Measurements from ENCODE around the gene BRSK2.

The BRSK2 gene

DNA sequence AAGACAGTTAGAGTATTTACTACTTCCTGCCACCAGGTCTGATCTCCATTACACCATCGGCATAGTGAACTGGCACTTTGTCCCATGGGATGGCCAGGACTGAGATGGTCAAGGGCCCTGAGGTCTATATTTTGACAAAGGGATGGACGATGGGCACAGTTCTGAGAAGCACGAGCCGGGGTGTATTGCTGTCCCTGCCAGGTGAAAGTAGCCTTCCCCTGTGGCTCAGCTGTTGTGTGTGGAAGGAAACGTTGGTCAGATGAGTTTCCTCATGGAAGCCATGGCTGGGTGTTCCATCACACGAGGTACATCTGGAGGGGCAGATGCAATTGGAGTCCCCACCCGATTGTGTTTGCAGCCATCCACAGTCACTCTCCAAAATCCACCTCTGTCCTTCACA is 27.9 kb upstream of the BRSK2 start (continued):
- TF ChIP-seq, protein P1, sequence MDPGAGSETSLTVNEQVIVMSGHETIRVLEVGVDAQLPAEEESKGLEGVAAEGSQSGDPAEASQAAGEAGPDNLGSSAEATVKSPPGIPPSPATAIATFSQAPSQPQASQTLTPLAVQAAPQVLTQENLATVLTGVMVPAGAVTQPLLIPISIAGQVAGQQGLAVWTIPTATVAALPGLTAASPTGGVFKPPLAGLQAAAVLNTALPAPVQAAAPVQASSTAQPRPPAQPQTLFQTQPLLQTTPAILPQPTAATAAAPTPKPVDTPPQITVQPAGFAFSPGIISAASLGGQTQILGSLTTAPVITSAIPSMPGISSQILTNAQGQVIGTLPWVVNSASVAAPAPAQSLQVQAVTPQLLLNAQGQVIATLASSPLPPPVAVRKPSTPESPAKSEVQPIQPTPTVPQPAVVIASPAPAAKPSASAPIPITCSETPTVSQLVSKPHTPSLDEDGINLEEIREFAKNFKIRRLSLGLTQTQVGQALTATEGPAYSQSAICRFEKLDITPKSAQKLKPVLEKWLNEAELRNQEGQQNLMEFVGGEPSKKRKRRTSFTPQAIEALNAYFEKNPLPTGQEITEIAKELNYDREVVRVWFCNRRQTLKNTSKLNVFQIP (CRISPR knock-in tag; IDR thresholded peaks at IDR 0.05; ENCODE audit: borderline replicate concordance, low read depth) = no peak
- TF ChIP-seq ARNTL (CRISPR knock-in tag; IDR thresholded peaks at IDR 0.05; ENCODE audit: borderline replicate concordance, low read depth) (no peak), TOX (CRISPR knock-in tag; IDR thresholded peaks at IDR 0.05; ENCODE audit: borderline replicate concordance) (no peak), ISL1 (CRISPR knock-in tag; IDR thresholded peaks at IDR 0.05) (no peak)

DNA sequence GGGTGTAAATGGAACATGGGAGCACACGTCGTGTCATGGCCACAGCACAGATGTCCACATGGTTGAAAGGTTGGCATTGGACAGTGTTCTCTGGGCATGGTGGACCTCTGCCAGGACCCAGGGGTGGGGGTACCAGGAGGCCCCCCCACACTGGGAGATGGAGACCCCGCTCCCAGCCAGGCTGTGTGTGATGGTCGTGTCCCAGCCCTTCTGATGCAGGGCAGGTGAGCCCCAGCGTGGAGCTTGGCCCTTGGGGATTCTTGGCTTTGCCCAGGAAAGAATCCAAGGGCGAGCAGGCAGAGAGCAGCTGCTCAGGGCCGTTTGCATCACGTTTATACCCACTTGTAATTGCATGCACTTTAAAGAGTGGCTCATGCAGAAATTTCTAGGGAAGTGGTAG is 22.0 kb upstream of the BRSK2 start:
- TF ChIP-seq, protein P1 (CRISPR knock-in tag; IDR thresholded peaks at IDR 0.05; ENCODE audit: borderline replicate concordance, low read depth) = no peak
- no peak for TF ChIP-seq RARB (CRISPR knock-in tag; IDR thresholded peaks at IDR 0.05)
- no peak for TF ChIP-seq ZNF70 (CRISPR knock-in tag; IDR thresholded peaks at IDR 0.05)
- TF ChIP-seq ZNF8 (CRISPR knock-in tag; IDR thresholded peaks at IDR 0.05) = no peak
- no peak for TF ChIP-seq ARNTL (CRISPR knock-in tag; IDR thresholded peaks at IDR 0.05; ENCODE audit: borderline replicate concordance, low read depth)
- no peak for TF ChIP-seq OSR1 (CRISPR knock-in tag; IDR thresholded peaks at IDR 0.05)
- no peak for TF ChIP-seq BACH2 (CRISPR knock-in tag; IDR thresholded peaks at IDR 0.05; ENCODE audit: borderline replicate concordance)
- no peak for ATAC-seq

GRCh38 chr11:1368216-1368615 is 21.5 kb upstream of the BRSK2 start:
- no peak for TF ChIP-seq ZNF70 (CRISPR knock-in tag; IDR thresholded peaks at IDR 0.05)
- TF ChIP-seq RARB (CRISPR knock-in tag; IDR thresholded peaks at IDR 0.05) = no peak
- TF ChIP-seq ZFP30 (CRISPR knock-in tag; IDR thresholded peaks at IDR 0.05) = no peak
- no peak for TF ChIP-seq TCF4 (CRISPR knock-in tag; IDR thresholded peaks at IDR 0.05; ENCODE audit: borderline replicate concordance)
- TF ChIP-seq CSRNP3 (CRISPR knock-in tag; IDR thresholded peaks at IDR 0.05) = no peak
- no peak for TF ChIP-seq ARNTL (CRISPR knock-in tag; IDR thresholded peaks at IDR 0.05; ENCODE audit: borderline replicate concordance, low read depth)
- TF ChIP-seq TOX (CRISPR knock-in tag; IDR thresholded peaks at IDR 0.05; ENCODE audit: borderline replicate concordance) = no peak
- no peak for TF ChIP-seq ZC3H10 (CRISPR knock-in tag; IDR thresholded peaks at IDR 0.05)
- TF ChIP-seq, protein P1 (CRISPR knock-in tag; IDR thresholded peaks at IDR 0.05; ENCODE audit: borderline replicate concordance, low read depth) = no peak
- no peak for TF ChIP-seq BACH2 (CRISPR knock-in tag; IDR thresholded peaks at IDR 0.05; ENCODE audit: borderline replicate concordance)
- TF ChIP-seq CSDC2 (CRISPR knock-in tag; IDR thresholded peaks at IDR 0.05) = no peak
- no peak for ATAC-seq

DNA sequence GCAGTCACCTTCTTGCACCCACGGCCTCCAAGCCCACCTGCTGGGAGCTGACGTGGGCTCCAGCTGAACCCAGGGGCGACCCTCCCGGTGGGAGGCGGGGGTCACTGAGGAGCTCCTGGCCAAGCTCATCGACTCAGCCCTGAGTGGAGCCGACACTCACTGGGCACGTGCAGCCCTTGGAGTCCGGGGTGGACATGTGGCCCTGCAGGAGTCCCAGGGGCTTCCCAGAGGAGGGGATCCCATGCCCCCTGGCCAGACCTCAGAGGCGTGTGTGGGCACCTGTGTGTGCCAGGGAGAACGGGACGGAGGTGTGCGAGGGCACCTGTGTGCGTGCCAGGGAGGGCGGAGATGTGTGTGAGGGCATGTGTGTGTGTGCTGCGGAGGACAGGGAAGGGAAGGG is 20.8 kb upstream of the BRSK2 start:
- no peak for ATAC-seq
- TF ChIP-seq TCF4 (CRISPR knock-in tag; IDR thresholded peaks at IDR 0.05; ENCODE audit: borderline replicate concordance) (no peak), ISL1 (CRISPR knock-in tag; IDR thresholded peaks at IDR 0.05) (no peak), PATZ1 (CRISPR knock-in tag; IDR thresholded peaks at IDR 0.05; ENCODE audit: borderline replicate concordance) (no peak)

DNA sequence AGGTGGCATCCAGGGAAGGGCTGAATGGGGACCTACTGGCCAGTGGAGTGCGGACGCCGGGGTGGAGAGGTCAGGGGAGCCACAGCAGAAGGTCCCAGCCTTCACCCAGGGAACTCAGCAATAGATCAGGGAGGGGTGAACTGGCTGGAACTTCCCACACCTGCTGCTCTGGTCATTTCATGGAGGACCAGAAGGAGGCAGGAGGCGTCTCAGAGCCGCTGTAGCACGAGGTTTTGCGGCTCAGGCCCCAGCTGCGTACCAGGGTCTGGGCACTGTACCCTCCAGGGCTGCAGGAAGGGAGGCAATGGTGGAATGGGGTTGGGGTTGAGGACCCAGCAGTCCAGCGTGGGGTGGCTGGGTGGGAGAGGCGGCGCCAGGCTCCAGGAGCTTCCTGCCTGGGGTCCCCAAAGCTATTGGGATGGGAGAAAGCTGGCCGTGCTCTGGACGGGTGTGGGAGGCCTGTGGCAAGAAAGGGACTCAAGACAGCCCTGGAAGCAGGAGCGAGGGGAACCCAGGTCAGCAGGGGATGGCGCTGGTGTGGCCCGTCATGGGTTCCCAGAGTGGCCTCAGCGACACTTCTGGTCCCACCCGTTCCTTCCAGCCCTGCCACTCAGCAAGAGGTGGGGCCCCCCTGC is 20.2 kb upstream of the BRSK2 start:
- ATAC-seq = no peak

More for the DNA sequence above, 20.2 kb upstream of the BRSK2 start:
- no peak for TF ChIP-seq PPARA (CRISPR knock-in tag; IDR thresholded peaks at IDR 0.05; ENCODE audit: borderline replicate concordance)
- no peak for TF ChIP-seq BACH2 (CRISPR knock-in tag; IDR thresholded peaks at IDR 0.05; ENCODE audit: borderline replicate concordance)
- TF ChIP-seq TOX (CRISPR knock-in tag; IDR thresholded peaks at IDR 0.05; ENCODE audit: borderline replicate concordance) = no peak
- no peak for TF ChIP-seq ARNTL (CRISPR knock-in tag; IDR thresholded peaks at IDR 0.05; ENCODE audit: borderline replicate concordance, low read depth)
- TF ChIP-seq, protein P1 (CRISPR knock-in tag; IDR thresholded peaks at IDR 0.05; ENCODE audit: borderline replicate concordance, low read depth) = no peak
- TF ChIP-seq ZFP30 (CRISPR knock-in tag; IDR thresholded peaks at IDR 0.05) = no peak
- TF ChIP-seq CSRNP3 (CRISPR knock-in tag; IDR thresholded peaks at IDR 0.05) = no peak
- TF ChIP-seq ESRRG (CRISPR knock-in tag; IDR thresholded peaks at IDR 0.05) = no peak
- no peak for TF ChIP-seq SNAI2 (CRISPR knock-in tag; IDR thresholded peaks at IDR 0.05)

Data from SK-N-SH treated with all-trans-retinoic acid at 6 μM for 48 hours (cell line).